HL-60 (cell line): ENCODE measurements around the gene GSTT2B.

Experiments
- CTCF ChIP-seq: IDR thresholded peaks from one replicate; pipeline ENCODE4 v1.5.1; 2011; ENCODE audit warnings: low read length, control low read depth, inconsistent platforms; ENCODE audit not compliant: insufficient read depth
- GABPA ChIP-seq: IDR thresholded peaks from 2 replicates; pipeline ENCODE4 v1.6.1; 2012; ENCODE audit warnings: low read depth
- POLR2AphosphoS5 ChIP-seq: IDR thresholded peaks from 2 replicates; pipeline ENCODE4 v1.6.1; 2012; ENCODE audit warnings: low read depth
- REST ChIP-seq: IDR thresholded peaks from 2 replicates; pipeline ENCODE4 v1.6.1; 2012; ENCODE audit warnings: low read depth; ENCODE audit not compliant: insufficient replicate concordance
- SPI1 ChIP-seq: IDR thresholded peaks from 2 replicates; pipeline ENCODE4 v1.6.1; 2012; ENCODE audit warnings: low read depth, mild to moderate bottlenecking, borderline replicate concordance

GRCh38 chr22:24008381-24009226, 47.6 kb upstream of the GSTT2B start:
- TF ChIP-seq CTCF (no peak), SPI1 (no peak), POLR2AphosphoS5 (no peak), REST (no peak), GABPA (no peak)
